ENCODE data around the gene BDKRB1. TPM values are rescaled to one million over a fixed set of nuclear protein-coding genes. Genes with fewer than 3 reads are reported as not detected.

BDKRB1 gene
- total and polyA plus RNA-seq, 2 donors (not counting 3 experiments of a cell fraction or from before 2014, with no cell fraction given), result not detected

DNA sequence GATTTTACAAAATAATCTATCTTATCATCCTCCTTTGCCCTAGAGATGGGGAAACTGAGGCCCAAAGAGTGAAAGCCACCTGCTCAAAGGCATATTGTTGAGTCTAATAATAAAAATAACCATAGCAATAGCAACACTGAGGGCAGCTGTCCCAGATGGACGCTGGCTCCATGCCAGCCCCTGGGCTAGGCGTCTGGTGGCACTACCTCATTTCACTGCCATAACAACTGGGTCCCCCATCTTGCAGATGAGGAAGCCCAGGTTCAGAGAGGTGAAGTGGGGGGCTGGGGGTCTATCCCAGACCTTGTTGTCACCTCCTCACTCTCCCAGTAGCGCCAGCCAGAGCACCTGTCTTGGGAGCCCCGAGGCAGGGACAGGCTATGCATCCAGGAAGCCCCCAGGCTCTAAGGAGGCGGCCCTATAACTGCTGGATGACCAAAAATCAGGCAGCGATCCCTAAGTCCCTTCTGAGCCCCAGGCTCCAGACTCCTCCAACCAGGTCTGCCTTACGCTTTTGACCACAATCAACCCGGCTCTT is 38.6 kb upstream of the BDKRB1 start:
- H3K36me3 ChIP-seq (ENCODE audit: control insufficient read depth in 2 of 2, extremely low read depth in 1 of 2, insufficient read depth in 2 of 2, low read length in 2 of 2), result no peaks in the 10 kb centered on the region
- dilution Hi-C loops (cut with MboI; ENCODE audit: extremely low pct_ligation_motif_present, low sequenced_read_pairs) (no loop called here), intact Hi-C loops (cut with micrococcal nuclease) (no loop called here)
- no peaks in the 10 kb centered on the region for H4K20me1 ChIP-seq (replicated peaks; ENCODE audit: control insufficient read depth, extremely low read depth, insufficient read depth, low read length)
- POLR2A ChIA-PET, result no interaction called here
- no TSS peak for BruUV-seq (replicated peaks)
- DNase-seq (ENCODE audit: low read depth, low spot score) (no peak), FAIRE-seq (no peak)
- H3K9ac ChIP-seq (replicated peaks; ENCODE audit: extremely low read depth, insufficient read depth, low read length), result no peak overlapping the region
- no peaks in the 10 kb centered on the region for H3K9me3 ChIP-seq (replicated peaks; ENCODE audit: control insufficient read depth, insufficient read depth, low read length)
- H3K79me2 ChIP-seq (ENCODE audit: control insufficient read depth, insufficient read depth, low read length), result no peaks in the 10 kb centered on the region
- no peak overlapping the region for H3K4me3 ChIP-seq (replicated peaks in 1 of 3; ENCODE audit: insufficient read depth in 1 of 3, low read depth in 1 of 3, low read length in 3 of 3)
- H3K4me1 ChIP-seq (ENCODE audit: control insufficient read depth, extremely low read depth, insufficient read depth, low read length), result no peaks in the 10 kb centered on the region
- H2AFZ ChIP-seq (ENCODE audit: low read depth, low read length), result no peak overlapping the region
- CTCF ChIA-PET, result no interaction called here
- no peak overlapping the region for H3K27ac ChIP-seq (ENCODE audit: insufficient read depth, low read depth, low read length)
- TF ChIP-seq MAX (IDR thresholded peaks at IDR 0.05; ENCODE audit: insufficient read depth, insufficient read length), result no peak
- TF ChIP-seq GATA2 (IDR thresholded peaks at IDR 0.05; ENCODE audit: insufficient read depth, insufficient read length, low read depth, low read length), result no peak
- TF ChIP-seq FOS (IDR thresholded peaks at IDR 0.05; ENCODE audit: borderline replicate concordance, insufficient read depth, low read length), result no peak
- TF ChIP-seq EZH2 (IDR thresholded peaks at IDR 0.05; ENCODE audit: borderline replicate concordance, low read depth, low read length, severe bottlenecking), result no peak
- H3K4me2 ChIP-seq (ENCODE audit: insufficient read depth, low read length), result no peak overlapping the region
- H3K9me1 ChIP-seq (replicated peaks; ENCODE audit: control insufficient read depth, extremely low read depth, insufficient read depth, low read length), result no peaks in the 10 kb centered on the region
- no peaks in the 10 kb centered on the region for H3K27me3 ChIP-seq (ENCODE audit: control insufficient read depth in 2 of 2, insufficient read depth in 2 of 2, low read length in 2 of 2)

DNA sequence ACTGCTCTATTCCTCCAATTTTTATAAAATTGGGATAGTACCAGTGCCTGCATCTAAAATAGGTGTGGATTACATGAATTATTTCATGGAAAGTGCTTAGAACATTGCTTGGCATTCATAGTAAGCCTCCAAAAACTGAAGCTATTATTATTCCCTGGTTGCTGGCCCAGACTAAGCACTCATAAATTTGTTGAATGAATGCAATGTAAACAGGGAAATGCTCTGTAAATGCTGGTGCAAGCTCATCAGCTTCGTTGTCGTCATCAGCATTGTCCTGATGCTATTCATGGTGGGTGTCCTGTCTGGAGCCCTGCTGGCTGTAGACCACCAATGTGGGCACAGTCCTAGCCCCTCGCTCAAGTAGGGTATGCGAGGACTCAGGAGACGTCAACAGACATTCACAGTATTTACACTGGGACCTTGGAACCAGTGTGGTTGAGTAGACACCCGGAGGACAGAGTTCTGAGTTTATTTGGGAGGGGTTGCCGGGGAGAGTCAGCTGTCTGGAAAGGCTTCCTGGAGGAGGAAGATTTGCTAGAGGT is 34.8 kb upstream of the BDKRB1 start:
- dilution Hi-C loops (cut with MboI; ENCODE audit: extremely low pct_ligation_motif_present, low sequenced_read_pairs), result no loop called here
- ChIA-PET POLR2A (no interaction called here), CTCF (no interaction called here)
- no peaks in the 10 kb centered on the region for H3K36me3 ChIP-seq (ENCODE audit: control insufficient read depth in 2 of 2, extremely low read depth in 1 of 2, insufficient read depth in 2 of 2, low read length in 2 of 2)
- FAIRE-seq, result no peak
- no peaks in the 10 kb centered on the region for H3K9me3 ChIP-seq (replicated peaks; ENCODE audit: control insufficient read depth, insufficient read depth, low read length)
- no peaks in the 10 kb centered on the region for H3K9me1 ChIP-seq (replicated peaks; ENCODE audit: control insufficient read depth, extremely low read depth, insufficient read depth, low read length)
- TF ChIP-seq POLR2AphosphoS5 (IDR thresholded peaks at IDR 0.05; ENCODE audit: insufficient read depth, low read depth, low read length) (no peak), MAX (IDR thresholded peaks at IDR 0.05; ENCODE audit: insufficient read depth, insufficient read length) (no peak), GATA2 (IDR thresholded peaks at IDR 0.05; ENCODE audit: insufficient read depth, insufficient read length, low read depth, low read length) (no peak), MYC (IDR thresholded peaks at IDR 0.05; ENCODE audit: low read depth, low read length) (no peak), EZH2 (IDR thresholded peaks at IDR 0.05; ENCODE audit: borderline replicate concordance, low read depth, low read length, severe bottlenecking) (no peak), FOS (IDR thresholded peaks at IDR 0.05; ENCODE audit: borderline replicate concordance, insufficient read depth, low read length) (no peak), POLR2A (IDR thresholded peaks at IDR 0.05; ENCODE audit: low read depth, low read length) (no peak), CTCF (IDR thresholded peaks at IDR 0.05; ENCODE audit: extremely low read depth in 1 of 2, insufficient read depth in 1 of 2, low read depth in 1 of 2, low read length in 2 of 2) (no peak), JUN (IDR thresholded peaks at IDR 0.05; ENCODE audit: borderline replicate concordance, insufficient read depth, insufficient read length, low read depth) (no peak)
- no peak overlapping the region for H3K4me2 ChIP-seq (ENCODE audit: insufficient read depth, low read length)
- H4K20me1 ChIP-seq (replicated peaks; ENCODE audit: control insufficient read depth, extremely low read depth, insufficient read depth, low read length), result no peaks in the 10 kb centered on the region
- no TSS peak for BruUV-seq (replicated peaks)
- no peak overlapping the region for H3K27ac ChIP-seq (ENCODE audit: insufficient read depth, low read depth, low read length)
- H3K9ac ChIP-seq (replicated peaks; ENCODE audit: extremely low read depth, insufficient read depth, low read length), result no peak overlapping the region
- no peaks in the 10 kb centered on the region for H3K79me2 ChIP-seq (ENCODE audit: control insufficient read depth, insufficient read depth, low read length)
- DNase-seq (ENCODE audit: low read depth, low spot score), result no peak
- no peaks in the 10 kb centered on the region for H3K27me3 ChIP-seq (ENCODE audit: control insufficient read depth in 2 of 2, insufficient read depth in 2 of 2, low read length in 2 of 2)
- no peak overlapping the region for H3K4me3 ChIP-seq (replicated peaks in 1 of 3; ENCODE audit: insufficient read depth in 1 of 3, low read depth in 1 of 3, low read length in 3 of 3)
- H3K4me1 ChIP-seq (ENCODE audit: control insufficient read depth, extremely low read depth, insufficient read depth, low read length), result no peaks in the 10 kb centered on the region
- H2AFZ ChIP-seq (ENCODE audit: low read depth, low read length), result no peak overlapping the region
- intact Hi-C loops (cut with micrococcal nuclease), result no loop called here
